ENCODE results near the gene ERCC4. TPM values are rescaled to one million over a fixed set of nuclear protein-coding genes. Genes with fewer than 3 reads are reported as not detected.

Gene ERCC4
- polyA plus RNA-seq, 2 donors = 1.0 to 1.1 TPM

Other genes with a start within 250 kb of the ERCC4 start
- gene MRTFB, start 151.2 kb downstream of the ERCC4 start, polyA plus RNA-seq = 1 to 10 TPM; 5.4 to 7.1 TPM